Neural cell (in vitro differentiated cells): ENCODE data around the gene EDA2R. TPM values are rescaled to one million over a fixed set of nuclear protein-coding genes. Genes with fewer than 3 reads are reported as not detected.

Source experiments
- H2AFZ ChIP-seq: fragments of 200-600, 300-800 bp; sonication (generic), shearing (Covaris generic); 2 replicates; pipeline ENCODE4 v1.6.0; 2014; ENCODE audit warnings: low read depth, mild to moderate bottlenecking, antibody characterized with exemption, low read length, moderate library complexity
- H3F3A ChIP-seq: fragments of 200-600 bp; shearing (Covaris generic); 2 replicates; pipeline ENCODE4 v1.6.1; 2016; ENCODE audit warnings: mild to moderate bottlenecking, moderate library complexity, mixed read lengths, antibody characterized with exemption, low read length; ENCODE audit not compliant: insufficient read depth, poor library complexity, severe bottlenecking
- H3K27ac ChIP-seq: fragments of 200-600, 300-800 bp; sonication (generic), shearing (Covaris generic); 2 replicates; pipeline ENCODE4 v1.5.1; 2014; ENCODE audit warnings: mild to moderate bottlenecking, low read length, moderate library complexity
- H3K27me3 ChIP-seq: fragments of 300-800, 200-600 bp; sonication (generic), shearing (Covaris generic); 2 replicates; pipeline ENCODE4 v1.6.0; 2014; ENCODE audit warnings: mild to moderate bottlenecking, low read depth, low read length, moderate library complexity; ENCODE audit not compliant: insufficient read depth
- H3K36me3 ChIP-seq: fragments of 300-800, 200-600 bp; sonication (generic), shearing (Covaris generic); 2 replicates; pipeline ENCODE4 v1.5.1; 2014; ENCODE audit warnings: mild to moderate bottlenecking, antibody characterized with exemption, low read length, moderate library complexity; ENCODE audit not compliant: insufficient read depth
- H3K4me2 ChIP-seq: fragments of 300-800, 200-600 bp; sonication (generic), shearing (Covaris generic); 2 replicates; pipeline ENCODE4 v1.6.0; 2014; ENCODE audit warnings: mild to moderate bottlenecking, low read length
- H3K4me3 ChIP-seq: fragments of 300-800, 200-600 bp; sonication (generic), shearing (Covaris generic); 2 replicates; pipeline ENCODE4 v1.5.1; 2014; ENCODE audit warnings: mild to moderate bottlenecking, low read length, moderate library complexity
- H3K79me2 ChIP-seq: fragments of 200-600 bp; shearing (Covaris generic); replicated peaks from 2 replicates; pipeline ENCODE4 v1.6.0; 2014; ENCODE audit warnings: mild to moderate bottlenecking, low read length, moderate library complexity; ENCODE audit not compliant: insufficient read depth
- H3K9ac ChIP-seq: fragments of 300-800, 200-600 bp; sonication (generic), shearing (Covaris generic); 2 replicates; pipeline ENCODE4 v1.6.1; 2016; ENCODE audit warnings: mild to moderate bottlenecking, low read length, mixed read lengths
- H3K9me2 ChIP-seq: fragments of 200-600 bp; shearing (Covaris generic); 2 replicates; pipeline ENCODE4 v1.6.1; 2016; ENCODE audit warnings: mild to moderate bottlenecking, low read length, mixed read lengths; ENCODE audit not compliant: insufficient read depth
- H3K9me3 ChIP-seq: fragments of 200-600, 300-800 bp; sonication (generic), shearing (Covaris generic); 2 replicates; pipeline ENCODE4 v1.6.1; 2016; ENCODE audit warnings: mild to moderate bottlenecking, mixed run types, low read length, moderate library complexity, mixed read lengths
- H4K20me1 ChIP-seq: fragments of 200-600 bp; shearing (Covaris generic); 2 replicates; pipeline ENCODE4 v1.6.1; 2016; ENCODE audit warnings: mild to moderate bottlenecking, mixed run types; ENCODE audit not compliant: insufficient read depth
- CTCF ChIP-seq: fragments of 450-650 bp; IDR thresholded peaks from 2 replicates; pipeline ENCODE4 v1.5.1; 2014; ENCODE audit warnings: antibody characterized with exemption, mild to moderate bottlenecking, moderate library complexity; ENCODE audit not compliant: poor library complexity, severe bottlenecking
- EP300 ChIP-seq: fragments of 450-650 bp; conservative IDR thresholded peaks from 2 replicates; pipeline ENCODE4 v1.6.1; 2014; ENCODE audit warnings: antibody characterized with exemption, mild to moderate bottlenecking, moderate library complexity; ENCODE audit not compliant: poor library complexity, severe bottlenecking
- EZH2 ChIP-seq: fragments of 200-600, 300-800 bp; shearing (Covaris generic), sonication (generic); IDR thresholded peaks from 2 replicates; pipeline ENCODE4 v1.6.1; 2014; ENCODE audit warnings: antibody characterized with exemption, low read length, borderline replicate concordance, mild to moderate bottlenecking; ENCODE audit not compliant: insufficient read depth, poor library complexity, severe bottlenecking
- MXI1 ChIP-seq: fragments of 450-650 bp; conservative IDR thresholded peaks from 2 replicates; pipeline ENCODE4 v1.6.1; 2014; ENCODE audit warnings: antibody characterized with exemption, mild to moderate bottlenecking; ENCODE audit not compliant: poor library complexity, severe bottlenecking
- POLR2AphosphoS5 ChIP-seq: IDR thresholded peaks from 2 replicates; pipeline ENCODE4 v1.6.1; 2012
- RAD21 ChIP-seq: fragments of 450-650 bp; conservative IDR thresholded peaks from 2 replicates; pipeline ENCODE4 v1.6.1; 2014; ENCODE audit warnings: antibody characterized with exemption, mild to moderate bottlenecking, moderate library complexity
- REST ChIP-seq: IDR thresholded peaks from 2 replicates; pipeline ENCODE4 v1.6.1; 2012; ENCODE audit warnings: borderline replicate concordance
- SMC3 ChIP-seq: fragments of 450-650 bp; conservative IDR thresholded peaks from 2 replicates; pipeline ENCODE4 v1.6.1; 2014; ENCODE audit warnings: antibody characterized with exemption, mild to moderate bottlenecking, moderate library complexity; ENCODE audit not compliant: poor library complexity
- TAF1 ChIP-seq: IDR thresholded peaks from 2 replicates; pipeline ENCODE4 v1.6.1; 2012; ENCODE audit warnings: low read depth
- polyA plus RNA-seq: library from polyadenylated mRNA; depleted of rRNA; stranded (reverse); fragments of >200 nt; gene quantifications from 2 replicates; pipeline ENCODE4 v1.2.3, GENCODE V29; 2014

The EDA2R gene
- polyA plus RNA-seq, 1 donor from 2014 or later: 4.9 TPM

- TF ChIP-seq REST (no peak), RAD21 (no peak), CTCF (no peak), MXI1 (no peak), EZH2 (no peak), TAF1 (no peak), SMC3 (no peak), EP300 (no peak), POLR2AphosphoS5 (no peak)
- Histone ChIP-seq H3K9me3 (no peaks in the 10 kb centered on the region), H3K9ac (no peak overlapping the region), H3K27ac (no peak overlapping the region), H3K9me2 (no peaks in the 10 kb centered on the region), H3K4me2 (no peak overlapping the region), H3K27me3 (no peaks in the 10 kb centered on the region), H3K36me3 (no peaks in the 10 kb centered on the region), H2AFZ (no peak overlapping the region), H3F3A (no peaks in the 10 kb centered on the region), H4K20me1 (no peaks in the 10 kb centered on the region), H3K4me3 (no peak overlapping the region), H3K79me2 (no peaks in the 10 kb centered on the region)
Measured at GRCh38 chrX:66654411-66654810, 15.5 kb upstream of the EDA2R start.

GRCh38 chrX:66635360-66635759, 3.5 kb downstream of the EDA2R start:
- H3K27ac ChIP-seq: no peak overlapping the region
- H3K4me3 ChIP-seq: no peak overlapping the region
- no peaks in the 10 kb centered on the region for H3K9me2 ChIP-seq
- no peak overlapping the region for H3K9ac ChIP-seq
- no peak overlapping the region for H2AFZ ChIP-seq
- no peaks in the 10 kb centered on the region for H3K79me2 ChIP-seq
- no peaks in the 10 kb centered on the region for H4K20me1 ChIP-seq
- H3F3A ChIP-seq: no peaks in the 10 kb centered on the region
- H3K9me3 ChIP-seq: no peaks in the 10 kb centered on the region
- H3K27me3 ChIP-seq: no peaks in the 10 kb centered on the region
- no peaks in the 10 kb centered on the region for H3K36me3 ChIP-seq
- H3K4me2 ChIP-seq: no peak overlapping the region
- TF ChIP-seq TAF1 (no peak), REST (no peak), CTCF (no peak), EZH2 (no peak), RAD21 (no peak), SMC3 (no peak), MXI1 (no peak), POLR2AphosphoS5 (no peak), EP300 (no peak)
